HG02759 (cell line): ENCODE measurements around the gene FAM163A.
"Not testable (repeated sequence)": the region's sequence is repeated elsewhere in the genome, so short reads cannot be mapped to it uniquely, and the experiment has no call there.

ENCODE experiments used
- ATAC-seq: cut with Tn5 transposase; IDR thresholded peaks from one replicate; pipeline ENCODE4 v1.9.1; 2021; ENCODE audit warnings: mild to moderate bottlenecking, moderate library complexity; ENCODE audit not compliant: unreplicated experiment

Gene FAM163A

GRCh38 chr1:179742717-179743678 is at the start of gene FAM163A:
Gene FAM163A (plus strand): TSS chr1:179743291. CDS start chr1:179813098, 69,807 bp downstream.
- no peak for ATAC-seq

GRCh38 chr1:179694530-179694929 is 48.6 kb upstream of the FAM163A start:
- not testable (repeated sequence) for ATAC-seq

- ATAC-seq = no peak
Measured at GRCh38 chr1:179702946-179703539, 40.0 kb upstream of the FAM163A start.

GRCh38 chr1:179706339-179706941 is 36.7 kb upstream of the FAM163A start:
- no peak for ATAC-seq

- ATAC-seq = no peak
Measured at GRCh38 chr1:179707406-179707805, 35.7 kb upstream of the FAM163A start.

GRCh38 chr1:179708434-179709195 is 34.5 kb upstream of the FAM163A start:
- no peak for ATAC-seq

GRCh38 chr1:179709841-179710329 is 33.2 kb upstream of the FAM163A start:
- peak; percentile 89 for ATAC-seq

GRCh38 chr1:179714159-179714558 is 28.9 kb upstream of the FAM163A start:
- ATAC-seq = no peak

- ATAC-seq = no peak
Measured at GRCh38 chr1:179714623-179715022, 28.5 kb upstream of the FAM163A start.

GRCh38 chr1:179719272-179719671 is 23.8 kb upstream of the FAM163A start:
- ATAC-seq = no peak

- ATAC-seq = no peak
Measured at GRCh38 chr1:179728271-179728670, 14.8 kb upstream of the FAM163A start.

- ATAC-seq = no peak
Measured at GRCh38 chr1:179729881-179730280, 13.2 kb upstream of the FAM163A start.

- no peak for ATAC-seq
Measured at GRCh38 chr1:179731643-179732042, 11.4 kb upstream of the FAM163A start.

- ATAC-seq = no peak
Measured at GRCh38 chr1:179742291-179742690, 800 bp upstream of the FAM163A start.

GRCh38 chr1:179743679-179744400 is 749 bp downstream of the FAM163A start:
- no peak for ATAC-seq

- ATAC-seq = no peak
Measured at GRCh38 chr1:179744401-179745130, 1.5 kb downstream of the FAM163A start.

GRCh38 chr1:179745131-179745611 is 2.1 kb downstream of the FAM163A start:
- ATAC-seq = no peak

- no peak for ATAC-seq
Measured at GRCh38 chr1:179745743-179746142, 2.7 kb downstream of the FAM163A start.

GRCh38 chr1:179747611-179748010 is 4.5 kb downstream of the FAM163A start:
- ATAC-seq = no peak
